Measurements from ENCODE around the gene ARFRP1.

Gene ARFRP1, protein sequence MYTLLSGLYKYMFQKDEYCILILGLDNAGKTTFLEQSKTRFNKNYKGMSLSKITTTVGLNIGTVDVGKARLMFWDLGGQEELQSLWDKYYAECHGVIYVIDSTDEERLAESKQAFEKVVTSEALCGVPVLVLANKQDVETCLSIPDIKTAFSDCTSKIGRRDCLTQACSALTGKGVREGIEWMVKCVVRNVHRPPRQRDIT

DNA sequence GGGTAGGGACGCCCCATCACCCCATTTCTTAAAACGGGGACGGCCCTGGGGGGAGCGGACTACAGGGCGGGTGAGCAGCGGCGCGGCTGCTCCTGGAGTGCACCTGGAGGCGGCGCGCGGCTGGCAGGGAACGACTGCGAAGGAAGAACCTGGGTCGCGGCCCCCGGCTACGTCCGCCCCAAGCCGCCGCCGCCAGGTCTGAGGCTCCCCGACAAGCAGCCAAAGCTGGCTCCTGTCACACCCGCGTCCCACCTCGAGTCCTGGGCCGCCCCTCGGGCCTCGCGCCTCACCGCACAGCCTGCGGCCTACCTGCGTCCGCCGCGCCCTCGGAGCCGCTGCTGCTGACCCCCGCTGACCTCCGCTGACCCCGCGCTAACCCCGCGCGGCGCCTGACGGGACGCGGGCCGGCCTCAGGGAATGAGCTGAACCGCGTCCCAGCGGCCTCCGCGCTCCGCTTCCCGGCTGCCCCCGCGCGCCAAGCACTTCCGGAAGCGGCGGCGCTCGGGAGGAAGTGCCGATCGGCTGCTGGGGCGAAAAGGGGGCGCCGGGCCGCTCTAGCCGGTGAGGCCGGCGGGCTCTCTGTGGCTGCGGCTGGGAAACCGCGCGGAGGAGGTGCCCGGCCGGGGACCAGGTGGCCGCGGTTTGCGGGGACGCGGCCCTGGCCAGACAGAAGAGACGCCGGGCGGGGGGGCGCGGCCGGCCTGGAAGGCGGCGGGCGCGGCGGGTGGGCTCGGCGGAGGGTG lies at the start of gene ARFRP1, which contains the start of gene ZGPAT:
Gene ARFRP1, minus strand, starts transcription at position 419 of the 743 bp plus-strand sequence. CDS start 885 bp downstream, outside the sequence.
Gene ZGPAT, plus strand, starts transcription at position 482 of the 743 bp plus-strand sequence. CDS start 542 bp downstream, outside the sequence.
- DNase-seq = peak; percentile 93

DNA sequence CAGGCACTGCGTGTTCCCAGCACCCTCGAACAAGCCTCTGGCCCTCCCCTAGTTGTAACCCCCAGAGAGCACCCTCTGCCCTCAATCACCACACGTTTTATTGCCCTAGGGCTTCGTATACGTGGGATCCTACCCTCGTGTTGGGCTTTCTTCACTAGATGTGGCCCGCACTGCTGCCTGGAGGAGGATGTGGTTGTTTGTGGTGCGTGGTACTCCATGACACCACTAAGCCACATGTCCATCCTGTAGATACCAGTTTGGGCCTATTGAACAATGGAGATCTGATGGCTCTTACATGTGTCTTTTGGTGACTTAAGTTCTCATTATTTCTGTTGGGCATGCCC lies 48.8 kb upstream of the ARFRP1 start:
- peak; percentile 35 for DNase-seq

DNA sequence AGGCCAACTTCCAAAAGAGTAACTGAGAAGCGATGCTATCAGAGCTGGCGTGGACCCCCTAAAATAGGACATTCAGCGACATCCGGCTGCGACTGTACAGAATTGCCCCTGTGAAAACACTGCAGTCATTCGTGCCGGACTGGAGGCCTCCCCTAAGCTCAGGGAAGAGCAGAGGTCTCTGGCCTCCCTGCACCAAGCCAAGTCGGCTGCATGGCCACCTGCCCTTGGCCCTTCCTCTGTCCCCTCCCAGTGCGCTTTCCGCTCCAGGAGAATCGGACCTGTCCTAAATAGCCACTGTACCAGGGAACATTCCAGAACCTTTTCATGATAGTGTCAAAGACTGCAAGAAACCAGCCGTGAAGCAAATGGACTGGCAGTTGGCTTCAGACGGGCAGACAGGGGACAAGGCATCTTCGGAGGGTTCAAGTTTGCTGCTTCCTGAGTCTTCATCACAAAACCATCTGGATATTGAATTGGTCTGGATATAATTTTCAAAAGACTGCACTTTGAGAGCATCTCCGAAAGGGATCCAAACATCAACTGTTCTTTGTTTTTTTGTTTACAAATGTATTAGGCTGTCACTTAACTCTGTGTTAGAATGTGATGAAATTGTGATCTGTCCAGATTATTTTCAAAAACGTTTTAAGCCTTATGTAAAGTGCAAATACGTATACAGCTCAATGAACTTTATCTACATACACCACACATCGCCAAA lies 48.3 kb upstream of the ARFRP1 start:
- no peak for DNase-seq

DNA sequence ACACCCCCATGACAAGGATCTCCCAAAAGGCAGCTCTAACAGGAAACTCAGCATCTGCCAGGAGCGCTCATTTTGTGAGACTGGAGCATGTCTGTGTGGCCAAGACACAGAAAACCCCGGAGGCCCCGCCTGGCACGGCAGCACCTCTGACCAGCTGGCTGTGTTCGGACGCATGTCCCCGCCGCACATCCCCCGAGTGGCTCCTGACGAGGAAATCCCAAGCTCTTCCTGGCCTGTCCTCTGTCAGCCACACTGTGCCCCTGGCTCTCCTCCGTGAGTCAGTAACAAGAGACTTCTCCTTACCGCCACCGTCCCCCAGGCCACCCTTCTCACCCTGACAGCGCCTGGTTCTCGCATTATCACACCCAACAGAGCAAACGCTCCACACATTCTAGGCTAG lies 46.2 kb upstream of the ARFRP1 start:
- no peak for DNase-seq

DNA sequence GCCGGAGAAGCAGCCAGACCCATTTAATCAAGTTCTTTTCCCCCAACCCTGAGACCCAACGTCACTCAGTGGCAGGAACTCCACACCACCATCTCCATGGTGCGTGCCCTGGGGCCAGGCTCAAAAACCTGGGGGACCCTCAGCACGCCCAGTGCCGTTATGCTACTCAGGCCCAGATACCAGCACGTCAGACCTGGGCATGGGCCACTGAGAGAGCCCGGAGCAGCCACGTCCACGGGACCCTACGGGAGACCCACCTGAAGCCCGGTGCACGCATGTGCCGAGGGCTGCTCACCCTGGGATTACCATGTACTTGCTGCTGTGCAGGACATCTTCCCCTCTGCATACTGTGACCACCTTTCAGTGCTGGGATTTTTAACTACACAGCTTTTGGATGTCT lies 45.6 kb upstream of the ARFRP1 start:
- no peak for DNase-seq

DNA sequence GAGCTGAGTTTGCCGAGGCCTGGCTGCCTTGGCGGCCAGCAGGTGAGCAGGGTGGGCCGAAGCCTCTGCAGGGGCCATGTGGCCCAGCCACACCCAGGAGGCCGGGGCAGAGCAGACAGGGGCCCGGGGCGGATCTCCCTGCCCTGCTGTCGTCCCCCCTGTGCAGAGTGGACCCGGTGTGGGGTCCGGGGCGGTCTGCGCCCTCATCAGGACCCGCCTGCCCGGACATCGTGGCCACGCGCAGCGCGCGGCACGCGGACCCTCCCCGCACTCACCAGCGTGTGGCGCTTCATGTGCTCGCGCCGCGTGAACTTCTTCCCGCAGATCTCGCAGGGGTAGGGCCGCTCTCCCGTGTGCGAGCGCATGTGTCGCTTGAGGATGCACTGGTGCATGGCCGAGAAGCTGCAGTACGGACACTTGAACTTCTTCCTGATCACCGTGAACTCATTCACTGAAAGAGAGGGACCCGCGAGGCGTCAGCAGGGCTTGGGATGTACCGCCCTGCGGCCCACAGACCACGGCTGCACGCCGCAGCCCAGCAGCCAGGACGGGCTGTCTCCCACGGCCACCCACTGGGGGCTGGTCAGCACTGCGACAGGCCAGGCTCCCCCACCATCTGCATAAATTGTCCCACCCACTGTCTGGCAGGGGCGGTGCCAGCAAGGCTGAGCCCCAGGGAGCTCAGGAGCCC lies 44.8 kb upstream of the ARFRP1 start:
- no peak for DNase-seq

DNA sequence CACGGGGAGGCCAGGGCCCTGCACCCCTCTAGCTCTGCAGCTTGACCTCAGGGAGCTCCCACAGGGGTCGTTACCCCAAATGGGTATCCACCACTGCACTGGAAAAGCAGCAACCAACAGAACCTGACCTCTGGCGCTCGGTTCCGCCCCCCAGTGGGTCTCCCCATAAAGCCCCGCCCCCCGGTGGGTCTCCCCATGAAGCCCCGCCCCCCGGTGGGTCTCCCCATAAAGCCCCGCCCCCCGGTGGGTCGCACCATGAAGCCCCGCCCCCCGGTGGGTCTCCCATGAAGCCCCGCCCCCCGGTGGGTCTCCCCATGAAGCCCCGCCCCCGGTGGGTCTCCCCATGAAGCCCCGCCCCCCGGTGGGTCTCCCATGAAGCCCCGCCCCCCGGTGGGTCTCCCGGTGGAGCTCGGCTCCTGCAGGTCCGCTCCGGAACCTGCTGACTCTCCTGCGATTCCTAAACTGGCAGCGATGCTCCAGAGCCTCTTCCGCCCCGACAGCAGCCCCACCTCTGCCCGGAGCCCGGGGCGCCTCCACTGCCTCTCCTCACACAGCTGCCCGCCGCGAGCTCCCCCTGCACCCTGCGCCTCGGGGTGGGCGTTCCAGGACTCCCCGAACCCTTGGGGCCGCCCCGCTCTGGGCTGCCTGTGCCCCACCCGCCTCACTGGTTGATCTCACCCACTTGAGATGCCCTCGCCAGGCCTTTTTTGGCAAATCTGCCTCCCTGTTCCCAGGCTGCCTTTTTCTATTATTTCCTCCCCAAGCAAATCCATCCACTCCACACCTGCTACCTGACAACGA lies 43.9 kb upstream of the ARFRP1 start:
- peak; percentile 41 for DNase-seq

DNA sequence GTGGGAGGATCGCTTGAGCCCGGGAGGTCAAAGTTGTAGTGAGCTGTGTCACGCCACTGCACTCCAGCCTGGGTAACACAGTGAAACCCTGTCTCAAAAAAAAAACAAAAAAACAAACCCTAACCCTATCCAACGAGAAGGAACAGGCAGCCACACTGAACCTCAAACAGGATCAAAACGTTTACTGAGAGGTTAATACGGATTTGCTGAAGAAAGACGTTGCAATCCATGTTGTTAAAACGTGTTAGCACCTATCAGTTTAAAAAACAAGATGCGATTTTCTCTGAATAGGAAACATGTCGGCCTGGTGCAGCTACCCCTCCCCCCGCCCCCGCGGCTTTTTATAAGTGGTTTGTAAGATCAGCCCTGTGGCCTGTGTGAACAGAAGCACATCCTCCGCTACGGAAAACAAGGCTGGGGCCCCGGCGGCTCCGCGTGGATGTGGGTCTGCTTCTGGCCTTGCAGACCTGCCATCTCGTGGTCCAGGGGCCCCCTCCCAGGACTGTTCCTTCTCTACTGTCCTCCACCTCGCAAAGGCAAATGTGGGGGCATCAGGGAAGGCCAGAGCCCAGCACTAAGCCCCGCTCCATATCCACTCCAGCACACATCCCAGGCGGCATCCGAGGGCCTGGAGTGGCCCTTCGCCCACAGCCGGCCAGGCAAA lies 43.2 kb upstream of the ARFRP1 start:
- DNase-seq = peak; percentile 56

DNA sequence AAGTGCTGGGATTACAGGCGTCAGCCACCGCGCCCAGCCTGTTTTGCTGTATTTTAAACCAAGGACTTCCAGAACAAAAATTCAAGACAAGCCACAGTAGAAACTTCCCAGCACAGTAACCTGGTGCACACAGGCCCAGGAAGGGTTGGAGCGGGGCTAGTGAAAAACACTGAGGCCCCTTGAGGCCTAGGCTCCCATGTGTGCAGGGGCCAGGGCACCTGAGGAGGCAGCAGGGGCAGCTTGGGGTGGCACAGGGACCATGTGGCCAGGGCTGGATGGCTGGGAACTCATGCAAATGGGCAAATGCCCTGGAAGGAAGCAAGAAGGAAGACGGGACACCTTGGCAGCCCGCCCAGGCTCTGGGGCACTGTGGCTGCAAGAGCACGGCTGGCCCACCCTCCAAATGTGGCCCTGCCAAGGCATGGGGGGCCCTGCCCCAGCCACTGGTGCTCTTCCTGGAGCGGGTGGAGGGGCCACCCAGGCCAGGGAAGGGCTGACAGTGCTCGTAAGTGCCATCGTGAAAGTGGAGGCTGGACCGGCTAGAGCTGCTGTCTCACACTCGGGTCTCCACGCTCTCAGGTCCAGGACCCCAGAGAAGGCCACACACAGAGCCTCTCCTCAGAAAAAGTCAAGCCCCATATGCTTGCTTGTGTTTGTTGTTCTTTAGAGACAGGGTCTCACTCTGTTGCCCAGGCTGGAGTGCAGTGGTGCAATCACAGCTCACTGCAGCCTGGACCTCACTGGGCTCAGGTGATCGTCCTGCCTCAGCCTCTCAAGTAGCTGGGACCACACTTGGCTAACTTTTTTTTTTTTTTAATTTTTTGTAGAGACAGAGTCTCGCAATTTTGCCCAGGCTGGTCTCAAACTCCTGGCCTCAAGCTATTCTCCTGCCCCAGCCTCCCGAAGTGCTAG lies 42.1 kb upstream of the ARFRP1 start:
- no peak for DNase-seq

DNA sequence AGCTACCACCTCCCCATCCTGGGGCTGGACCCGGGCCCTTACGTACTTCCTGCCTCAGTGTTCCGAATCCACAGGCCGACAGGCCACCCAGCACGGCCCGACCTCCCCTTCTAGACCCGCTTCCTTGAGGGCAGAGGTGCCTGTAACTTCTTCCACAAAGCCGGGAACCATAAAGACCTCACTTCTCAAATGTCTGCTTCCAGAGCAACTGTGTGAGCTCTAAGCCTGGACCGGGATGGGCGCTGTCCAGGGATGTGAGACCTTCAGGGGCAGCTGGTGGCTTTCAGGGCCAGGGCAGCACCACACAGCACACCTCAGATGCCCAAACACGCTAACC lies 41.1 kb upstream of the ARFRP1 start:
- DNase-seq = no peak

DNA sequence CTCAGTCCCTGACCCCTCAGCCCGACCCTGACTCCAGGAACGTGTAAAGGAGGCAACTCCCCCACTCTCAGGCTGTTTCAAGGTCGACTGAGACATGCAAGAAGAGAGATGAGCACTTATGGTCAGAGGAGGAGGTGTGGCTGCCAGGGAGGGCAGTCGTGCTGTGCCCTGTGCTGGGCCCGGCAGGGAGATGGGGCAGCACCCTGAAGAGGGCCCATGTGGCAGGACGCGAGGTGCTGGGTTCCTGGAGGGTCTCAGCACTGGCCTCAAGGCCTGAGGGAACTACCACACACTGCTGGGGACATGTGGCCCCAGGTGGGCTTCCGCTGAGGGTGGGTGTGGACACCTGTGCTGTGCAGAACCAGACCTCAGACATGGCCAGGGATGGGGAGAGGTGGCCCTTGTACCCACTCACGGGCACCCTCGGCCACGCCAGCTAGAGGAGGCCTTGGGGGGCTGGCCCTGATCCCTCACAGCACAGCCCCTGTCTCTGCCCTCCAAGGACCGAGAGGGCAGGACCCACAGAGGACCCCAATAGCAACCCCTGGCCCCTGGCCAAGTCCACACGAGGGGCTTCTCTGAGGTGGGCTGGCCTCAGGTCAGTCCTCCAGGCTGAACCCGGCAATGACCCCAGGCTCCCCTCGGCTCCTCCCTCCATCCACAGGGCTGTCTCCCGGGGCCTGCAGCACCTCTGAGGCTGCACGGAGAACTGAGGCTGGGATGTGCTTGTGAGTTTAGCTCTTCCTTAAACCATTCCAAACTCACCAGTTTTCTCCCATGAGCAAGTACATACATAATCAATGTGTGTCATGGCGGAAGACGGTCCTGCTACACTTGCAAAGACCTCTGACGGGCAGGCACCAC lies 40.5 kb upstream of the ARFRP1 start:
- DNase-seq = no peak

DNA sequence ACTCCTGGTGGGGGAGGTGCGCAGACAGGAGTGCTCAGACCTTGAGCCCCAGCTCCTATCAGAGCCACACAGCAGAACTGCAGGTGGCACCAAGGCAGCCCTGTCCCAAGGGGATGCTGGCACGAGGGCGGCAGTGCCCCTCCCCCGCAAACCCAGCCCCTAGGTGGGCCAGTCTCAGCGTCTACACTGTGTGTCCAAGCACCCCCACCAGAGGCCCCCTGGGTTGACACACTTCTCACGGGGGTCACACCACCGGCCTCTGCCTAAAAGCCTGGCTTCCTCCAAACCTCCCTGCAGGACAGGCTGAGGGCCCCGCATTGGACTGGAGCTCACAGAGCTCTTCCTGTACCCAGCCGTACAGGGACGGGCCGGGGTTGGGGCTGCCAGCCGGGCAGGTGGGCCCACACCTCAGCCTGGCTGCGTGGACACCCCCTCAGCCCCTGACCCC lies 39.9 kb upstream of the ARFRP1 start:
- DNase-seq = no peak

DNA sequence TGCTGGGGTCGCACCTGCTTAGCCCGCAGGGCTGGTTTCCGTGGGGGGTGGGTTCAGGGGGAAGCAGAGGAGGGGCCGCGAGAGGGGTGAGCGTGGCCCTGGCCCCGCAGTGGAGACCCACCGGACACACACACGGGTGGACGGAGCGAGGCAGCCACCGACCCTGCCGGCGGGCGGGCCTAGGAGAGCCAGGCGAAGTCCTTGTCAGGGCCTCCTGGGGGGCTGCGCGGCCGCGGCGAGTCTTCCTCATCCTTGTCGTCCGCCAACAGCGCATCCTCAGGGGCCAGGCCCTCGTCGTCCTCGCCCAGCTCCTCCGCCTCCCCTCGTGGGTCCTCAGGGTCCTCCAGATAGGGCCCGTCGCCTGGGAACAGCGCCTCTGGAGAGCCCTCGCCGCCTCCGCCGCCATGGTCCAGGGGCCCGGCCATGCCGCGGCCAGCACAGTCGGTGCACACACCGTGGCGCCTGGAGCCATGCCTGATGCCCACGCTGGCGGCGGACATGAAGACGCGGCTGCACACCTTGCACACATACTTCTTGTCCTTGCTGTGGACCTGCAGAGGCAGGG lies 39.1 kb upstream of the ARFRP1 start:
- DNase-seq = no peak

DNA sequence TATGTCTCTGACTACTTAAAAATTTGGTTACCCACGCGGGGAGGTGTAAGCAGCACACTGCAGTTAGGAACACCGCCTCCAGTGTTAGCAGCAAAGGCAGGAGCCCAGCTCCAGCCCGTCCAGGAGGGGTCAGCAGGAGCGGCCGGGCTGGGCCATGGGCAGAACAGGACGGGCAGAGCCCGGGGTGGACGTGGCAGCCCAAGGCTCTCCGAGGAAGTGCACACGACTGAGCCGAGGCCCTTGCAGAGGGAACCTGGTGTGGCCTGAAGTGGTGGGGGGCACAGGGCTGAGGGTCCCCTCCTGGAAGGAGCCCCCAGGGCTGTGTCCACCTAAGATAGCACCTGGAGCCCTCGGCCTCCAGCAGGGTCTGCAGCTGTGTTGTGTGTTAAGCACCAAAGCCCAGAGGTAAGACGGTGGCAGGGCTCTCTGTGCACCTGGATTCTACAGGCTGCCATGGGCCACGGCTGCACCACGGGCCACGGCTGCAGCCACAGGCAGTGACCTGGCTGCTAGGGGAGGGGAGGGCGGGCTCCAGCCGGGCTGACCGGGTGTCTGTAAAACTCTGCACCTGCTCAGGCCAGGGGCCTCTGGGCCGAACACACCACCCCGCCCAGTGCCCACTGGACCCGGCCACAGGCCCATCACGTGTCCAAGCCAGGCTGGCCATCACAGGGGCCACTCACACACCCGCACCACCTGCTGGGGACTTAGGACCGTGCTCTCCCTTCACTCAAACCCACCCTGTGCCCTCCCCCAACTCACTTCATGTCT lies 38.4 kb upstream of the ARFRP1 start:
- DNase-seq = no peak

DNA sequence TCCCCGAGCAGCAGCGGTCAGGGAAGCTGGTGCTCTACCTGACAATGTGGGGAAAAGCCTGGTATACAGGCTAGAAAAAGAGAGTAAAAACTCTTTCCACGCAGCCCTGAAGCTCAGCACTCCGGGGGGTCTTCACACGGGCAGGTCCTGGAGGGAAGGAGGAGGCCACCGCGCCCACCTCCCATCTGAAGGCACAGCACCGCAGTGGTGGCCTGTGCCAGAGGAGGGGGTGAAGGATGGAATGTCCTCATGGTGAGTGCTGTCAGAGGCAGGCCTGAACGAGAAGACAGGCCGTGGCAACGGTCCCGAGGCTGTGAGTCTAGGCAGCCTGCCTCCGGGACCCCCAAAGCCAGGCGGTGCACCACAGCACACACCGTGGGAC lies 37.6 kb upstream of the ARFRP1 start:
- no peak for DNase-seq

DNA sequence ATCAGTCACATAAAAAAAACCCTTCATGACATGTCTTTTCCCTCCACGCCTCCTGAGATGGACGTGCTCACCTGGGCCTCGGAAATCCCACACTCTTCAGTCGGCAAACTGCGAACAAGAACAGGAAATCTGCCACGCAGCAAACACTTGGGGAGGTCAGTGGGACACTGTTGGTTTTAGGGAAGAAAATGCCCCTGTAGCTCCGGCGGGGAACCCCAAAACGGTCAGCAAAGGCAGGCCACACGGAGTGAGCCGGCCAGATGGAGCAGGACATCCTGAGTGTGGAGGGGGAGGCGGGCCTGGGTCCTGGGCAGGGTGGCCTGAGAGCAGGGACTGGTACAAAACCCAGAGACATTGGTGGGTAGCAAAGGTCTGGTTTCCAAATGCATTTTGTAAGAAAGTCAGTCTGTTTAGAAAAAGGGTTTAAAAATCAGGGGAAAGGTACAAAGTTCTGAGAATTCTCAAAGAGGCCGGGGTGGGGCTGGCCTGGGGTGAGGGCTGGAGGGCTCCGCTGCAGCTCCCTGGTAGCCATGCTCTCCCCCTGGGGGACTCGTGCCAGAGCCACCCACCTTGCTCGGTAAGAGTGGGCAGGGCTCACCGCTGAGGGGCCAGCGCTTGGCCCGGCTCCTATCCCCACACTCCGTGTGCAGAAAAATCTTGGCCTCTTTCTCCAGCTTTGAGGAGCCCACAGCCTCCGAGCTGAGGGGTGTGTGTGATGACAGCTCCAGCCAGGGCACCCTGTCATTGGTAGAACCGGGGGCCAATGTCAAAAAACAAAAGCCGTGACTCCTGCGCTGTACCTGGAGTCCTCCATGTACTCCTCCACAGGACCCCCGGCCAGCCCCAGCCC lies 37.0 kb upstream of the ARFRP1 start:
- no peak for DNase-seq

DNA sequence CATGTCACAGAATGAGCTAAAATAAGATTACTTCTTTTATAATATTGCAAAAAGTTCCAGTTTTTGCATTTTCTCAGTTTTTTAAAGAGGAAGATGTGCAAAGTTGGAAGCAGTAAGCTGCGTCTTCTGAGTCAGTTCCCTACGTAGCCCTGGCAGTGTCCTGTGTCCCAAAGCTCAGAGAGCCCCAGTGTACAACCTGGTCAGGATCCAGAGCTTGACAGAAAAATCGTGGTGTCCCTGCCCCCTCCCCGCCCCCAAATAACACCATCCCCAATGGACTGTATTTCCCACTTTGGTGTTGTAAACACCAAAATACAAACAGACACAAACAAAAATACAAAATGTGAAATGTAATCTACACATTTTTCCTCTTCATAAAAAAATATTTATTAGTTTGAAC lies 36.4 kb upstream of the ARFRP1 start:
- no peak for DNase-seq

Measured in activated CD4-positive, alpha-beta T cell treated with anti-CD3 and anti-CD28 coated beads, Interleukin-2, Interleukin-6, amounts not matched to agents 100 ng/mL and 50 ng/mL, durations not matched to agents 16 hours and 8 hours (primary cell).